Fibroblast of the aortic adventitia (primary cell): ENCODE data around the gene ZBTB40. TPM values are rescaled to one million over a fixed set of nuclear protein-coding genes. Genes with fewer than 3 reads are reported as not detected.
A peak's percentile ranks its signal among the peaks of the same experiment; 100 is the strongest.

Experiments used
- DNase-seq: peaks from one replicate; pipeline ENCODE4 v3.0.0-alpha.2; 2010; ENCODE audit warnings: low read depth
- H3K4me3 ChIP-seq: 2 replicates; pipeline ENCODE4 v1.5.1; 2011; ENCODE audit warnings: low read depth, mild to moderate bottlenecking, control low read depth, low read length, moderate library complexity
- CTCF ChIP-seq: IDR thresholded peaks from 2 replicates; pipeline ENCODE4 v1.5.1; 2011; ENCODE audit warnings: mild to moderate bottlenecking, low read length, control low read depth, inconsistent platforms; ENCODE audit not compliant: insufficient read depth
- total RNA-seq: library from RNA; depleted of rRNA; stranded (reverse); fragments of >200 nt; gene quantifications from 2 replicates; pipeline ENCODE4 v1.2.3, GENCODE V29; 2012; ENCODE audit warnings: low replicate concordance

The ZBTB40 gene
- total RNA-seq, 1 donor = 10.0 TPM

GRCh38 chr1:22536506-22536905 lies 84.9 kb downstream of the ZBTB40 start:
- DNase-seq = peak; percentile 18
- no peak overlapping the region for H3K4me3 ChIP-seq
- no peak for TF ChIP-seq CTCF

GRCh38 chr1:22537441-22538139 lies 85.9 kb downstream of the ZBTB40 start:
- DNase-seq = no peak
- no peak for TF ChIP-seq CTCF
- H3K4me3 ChIP-seq = no peak overlapping the region

- no peak for TF ChIP-seq CTCF
- H3K4me3 ChIP-seq = no peak overlapping the region
- no peak for DNase-seq
These were observed 88.0 kb downstream of the ZBTB40 start for GRCh38 chr1:22539510-22540118.

GRCh38 chr1:22540337-22540736 lies 88.7 kb downstream of the ZBTB40 start:
- no peak for TF ChIP-seq CTCF
- no peak for DNase-seq
- no peak overlapping the region for H3K4me3 ChIP-seq

- DNase-seq = no peak
- no peak overlapping the region for H3K4me3 ChIP-seq
- TF ChIP-seq CTCF = no peak
These were observed 91.2 kb downstream of the ZBTB40 start for GRCh38 chr1:22542886-22543285.

- DNase-seq = no peak
- TF ChIP-seq CTCF = no peak
- H3K4me3 ChIP-seq = no peak overlapping the region
These were observed 92.0 kb downstream of the ZBTB40 start for GRCh38 chr1:22543679-22544078.
